HCT116 (cell line): Measurements from ENCODE around the gene TRDN.

Source experiments
- CEBPB ChIP-seq: IDR thresholded peaks from 2 replicates; pipeline ENCODE4 v1.6.1; 2012; ENCODE audit warnings: low read depth
- CTCF ChIP-seq, 3 experiments: fragments of 200-600 bp in 1 of 3; sonication (generic) in 1 of 3; IDR thresholded peaks in 2 of 3; conservative IDR thresholded peaks in 1 of 3; 2 replicates each; pipeline ENCODE4 v1.5.1; 2012 to 2017; ENCODE audit warnings: low read depth in 2 of 3, low read length in 2 of 3, antibody characterized with exemption in 1 of 3, borderline replicate concordance in 1 of 3, control low read depth in 1 of 3, mild to moderate bottlenecking in 1 of 3, mixed read lengths in 1 of 3, mixed run types in 1 of 3, moderate library complexity in 1 of 3; ENCODE audit not compliant: insufficient read depth in 1 of 3
- EZH2 ChIP-seq: fragments of 200-600 bp; sonication (generic); IDR thresholded peaks from 2 replicates; pipeline ENCODE4 v1.6.1; 2017; ENCODE audit warnings: antibody characterized with exemption, mixed run types
- EZH2phosphoT487 ChIP-seq: fragments of 200-600 bp; IDR thresholded peaks from 2 replicates; pipeline ENCODE4 v1.6.1; 2018; ENCODE audit warnings: antibody characterized with exemption, borderline replicate concordance
- POLR2A ChIP-seq: IDR thresholded peaks from 2 replicates; pipeline ENCODE4 v1.7.0; 2011; ENCODE audit warnings: borderline replicate concordance; ENCODE audit not compliant: insufficient read depth, insufficient read length; ENCODE audit errors: extremely low read depth
- REST ChIP-seq: IDR thresholded peaks from 2 replicates; pipeline ENCODE4 v1.6.1; 2012; ENCODE audit warnings: low read depth

GRCh38 chr6:123467392-123467791 lies 169.4 kb downstream of the TRDN start:
- TF ChIP-seq EZH2 (no peak), POLR2A (no peak), EZH2phosphoT487 (no peak), CEBPB (no peak), REST (no peak), CTCF (IDR thresholded peaks at IDR 0.05 in 2 of 3, conservative IDR thresholded peaks at IDR 0.05 in 1 of 3; ENCODE audit: borderline replicate concordance in 1 of 3, insufficient read depth in 1 of 3, low read depth in 2 of 3, low read length in 2 of 3) (no peak)
